Neuronal stem cell (in vitro differentiated cells): ENCODE measurements around the gene BCKDK.

Experiments
- DNase-seq: peaks from one replicate; pipeline ENCODE4 v3.0.0-alpha.2; 2013; ENCODE audit warnings: low spot score
- H2AFZ ChIP-seq: one replicate; pipeline ENCODE4 v1.6.1; 2013; ENCODE audit warnings: mild to moderate bottlenecking, low read length, inconsistent platforms
- H2AK5ac ChIP-seq: 2 replicates; pipeline ENCODE4 v1.6.1; 2013; ENCODE audit warnings: low read depth, mild to moderate bottlenecking, inconsistent platforms, low read length, moderate library complexity, mixed read lengths
- H2BK120ac ChIP-seq: 2 replicates; pipeline ENCODE4 v1.6.1; 2013; ENCODE audit warnings: low read depth, mild to moderate bottlenecking, inconsistent platforms, low read length, moderate library complexity, mixed read lengths
- H2BK12ac ChIP-seq: one replicate; pipeline ENCODE4 v1.6.1; 2013; ENCODE audit warnings: low read length, inconsistent platforms
- H2BK15ac ChIP-seq: 2 replicates; pipeline ENCODE4 v1.6.1; 2013; ENCODE audit warnings: mild to moderate bottlenecking, low read length, inconsistent platforms, mixed read lengths
- H2BK5ac ChIP-seq: one replicate; pipeline ENCODE4 v1.6.1; 2013; ENCODE audit warnings: inconsistent platforms, mild to moderate bottlenecking, low read length, moderate library complexity
- H3K14ac ChIP-seq: one replicate; pipeline ENCODE4 v1.6.1; 2013; ENCODE audit warnings: low read length, inconsistent platforms
- H3K18ac ChIP-seq: 2 replicates; pipeline ENCODE4 v1.6.1; 2013; ENCODE audit warnings: low read length, inconsistent platforms
- H3K23ac ChIP-seq: 2 replicates; pipeline ENCODE4 v1.6.1; 2013; ENCODE audit warnings: low read depth, mild to moderate bottlenecking, mixed read lengths, low read length, inconsistent platforms; ENCODE audit not compliant: poor library complexity
- H3K27ac ChIP-seq: replicated peaks from 3 replicates; pipeline ENCODE4 v1.5.1; 2013; ENCODE audit warnings: low read length, inconsistent platforms
- H3K27me3 ChIP-seq, 3 experiments: 2 replicates each; pipeline ENCODE4 v1.6.1; 2013; ENCODE audit warnings: low read length in 3 of 3, mild to moderate bottlenecking in 2 of 3, inconsistent platforms in 1 of 3, low read depth in 1 of 3, mixed read lengths in 1 of 3, moderate library complexity in 1 of 3; ENCODE audit not compliant: control insufficient read depth in 3 of 3, insufficient read depth in 3 of 3
- H3K36me3 ChIP-seq, 2 donors: replicated peaks in 1 of 2; 2 replicates each; pipeline ENCODE4 v1.6.1; 2013; ENCODE audit warnings: low read length in 2 of 2; ENCODE audit not compliant: control insufficient read depth in 2 of 2, insufficient read depth in 2 of 2
- H3K4ac ChIP-seq: 2 replicates; pipeline ENCODE4 v1.6.1; 2013; ENCODE audit warnings: inconsistent platforms, mild to moderate bottlenecking, low read length, moderate library complexity
- H3K4me1 ChIP-seq, 2 donors: 1 replicate in 1 of 2; 2 replicates in 1 of 2; pipeline ENCODE4 v1.6.1; 2013; ENCODE audit warnings: low read length in 2 of 2, low read depth in 1 of 2; ENCODE audit not compliant: control insufficient read depth in 2 of 2, insufficient read depth in 1 of 2
- H3K4me2 ChIP-seq: one replicate; pipeline ENCODE4 v1.6.1; 2013; ENCODE audit warnings: mild to moderate bottlenecking, low read length, inconsistent platforms; ENCODE audit not compliant: insufficient read depth, poor library complexity, severe bottlenecking
- H3K4me3 ChIP-seq, 2 donors: 2 replicates each; pipeline ENCODE4 v1.5.1; 2013; ENCODE audit warnings: low read length in 2 of 2, mild to moderate bottlenecking in 2 of 2, inconsistent platforms in 1 of 2, moderate library complexity in 1 of 2
- H3K79me1 ChIP-seq: one replicate; pipeline ENCODE4 v1.6.1; 2013; ENCODE audit warnings: low read depth, mild to moderate bottlenecking, inconsistent platforms, low read length, moderate library complexity
- H3K9ac ChIP-seq: one replicate; pipeline ENCODE4 v1.6.1; 2013; ENCODE audit warnings: mild to moderate bottlenecking, low read depth, low read length, inconsistent platforms; ENCODE audit not compliant: poor library complexity
- H3K9me3 ChIP-seq, 2 donors: replicated peaks in 1 of 2; 2 replicates each; pipeline versions ENCODE3 to v1.6.1; 2013; ENCODE audit warnings: low read length in 2 of 2, mild to moderate bottlenecking in 2 of 2, inconsistent platforms in 1 of 2, low read depth in 1 of 2, mixed read lengths in 1 of 2, moderate library complexity in 1 of 2; ENCODE audit not compliant: control insufficient read depth in 2 of 2, insufficient read depth in 1 of 2
- H4K8ac ChIP-seq: one replicate; pipeline ENCODE4 v1.6.1; 2013; ENCODE audit warnings: low read depth, mild to moderate bottlenecking, inconsistent platforms, low read length, moderate library complexity
- H4K91ac ChIP-seq: one replicate; pipeline ENCODE4 v1.6.1; 2013; ENCODE audit warnings: low read length, low read depth, mild to moderate bottlenecking, inconsistent platforms; ENCODE audit not compliant: poor library complexity
- WGBS, 2 donors: extraction: QIAGEN DNeasy Blood & Tissue Kit; methylation state at CpG; one replicate each; pipeline ENCODE4 v1.1.7; 2013; ENCODE audit warnings: missing lambda C conversion rate in 2 of 2, mixed read lengths in 1 of 2; ENCODE audit not compliant: insufficient read length in 2 of 2, insufficient replicate concordance in 1 of 2; ENCODE audit errors: extremely low coverage in 2 of 2; 5-methylcytosine and 5-hydroxymethylcytosine counted together

Gene BCKDK

DNA sequence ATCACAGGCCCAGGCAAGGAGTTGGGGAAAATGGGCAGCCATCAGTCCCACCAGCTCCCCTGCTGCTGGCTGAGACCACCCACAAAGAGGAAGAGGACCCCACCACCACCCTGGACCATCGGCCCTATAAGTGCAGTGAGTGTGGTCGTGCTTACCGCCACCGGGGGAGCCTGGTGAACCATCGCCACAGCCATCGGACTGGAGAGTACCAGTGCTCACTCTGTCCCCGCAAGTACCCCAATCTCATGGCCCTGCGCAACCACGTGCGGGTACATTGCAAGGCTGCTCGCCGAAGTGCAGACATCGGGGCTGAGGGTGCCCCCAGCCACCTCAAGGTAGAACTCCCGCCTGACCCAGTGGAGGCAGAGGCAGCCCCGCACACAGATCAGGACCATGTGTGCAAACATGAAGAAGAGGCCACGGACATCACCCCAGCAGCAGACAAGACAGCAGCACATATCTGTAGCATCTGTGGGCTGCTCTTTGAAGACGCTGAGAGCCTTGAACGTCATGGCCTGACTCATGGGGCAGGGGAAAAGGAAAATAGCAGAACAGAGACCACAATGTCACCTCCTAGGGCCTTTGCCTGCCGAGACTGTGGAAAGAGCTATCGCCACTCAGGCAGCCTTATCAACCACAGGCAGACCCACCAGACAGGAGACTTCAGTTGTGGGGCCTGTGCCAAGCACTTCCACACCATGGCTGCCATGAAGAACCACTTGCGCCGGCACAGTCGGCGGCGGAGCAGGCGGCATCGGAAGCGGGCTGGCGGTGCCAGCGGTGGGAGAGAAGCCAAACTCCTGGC, 30.4 kb upstream of the BCKDK start:
- Histone ChIP-seq H3K4me1 (peaks cover 0 to 3% of the 10 kb centered on the region in 2 donors), H3K27ac (no peak overlapping the region), H3K4me3 (no peak overlapping the region), H3K4ac (no peak overlapping the region), H4K91ac (no peak overlapping the region), H3K14ac (no peak overlapping the region), H2BK5ac (no peak overlapping the region), H3K9me3 (no peaks in the 10 kb centered on the region), H3K36me3 (peaks cover 66 to 72% of the 10 kb centered on the region in 2 donors), H2BK15ac (no peak overlapping the region), H3K4me2 (no peak overlapping the region), H3K18ac (no peak overlapping the region), H3K9ac (no peak overlapping the region), H3K27me3 (no peaks in the 10 kb centered on the region), H3K79me1 (peaks cover 34% of the 10 kb centered on the region), H2BK120ac (no peak overlapping the region), H2BK12ac (no peak overlapping the region), H2AK5ac (no peak overlapping the region), H2AFZ (no peak overlapping the region), H3K23ac (peak overlapping the region; percentile 65), H4K8ac (no peak overlapping the region)
- WGBS, 2 donors = no CpG with 5 or more reads among the region's 30 CpGs
- DNase-seq = no peak

GRCh38 chr16:31078597-31079341, 29.4 kb upstream of the BCKDK start:
- DNase-seq = no peak
- no CpG with 5 or more reads among the region's 15 CpGs for WGBS, 2 donors
- H2BK12ac ChIP-seq = no peak overlapping the region
- H3K4me3 ChIP-seq = no peak overlapping the region
- no peak overlapping the region for H3K27ac ChIP-seq
- H4K8ac ChIP-seq = no peak overlapping the region
- peaks cover 67 to 82% of the 10 kb centered on the region in 2 donors for H3K36me3 ChIP-seq
- H2AFZ ChIP-seq = no peak overlapping the region
- H3K23ac ChIP-seq = no peak overlapping the region
- no peak overlapping the region for H3K18ac ChIP-seq
- no peak overlapping the region for H3K4me2 ChIP-seq
- no peaks in the 10 kb centered on the region for H3K9me3 ChIP-seq
- H2AK5ac ChIP-seq = no peak overlapping the region
- no peak overlapping the region for H3K4ac ChIP-seq
- H3K79me1 ChIP-seq = peaks cover 34% of the 10 kb centered on the region
- no peak overlapping the region for H3K14ac ChIP-seq
- no peaks in the 10 kb centered on the region for H3K27me3 ChIP-seq
- no peak overlapping the region for H2BK15ac ChIP-seq
- H2BK5ac ChIP-seq = no peak overlapping the region
- H3K4me1 ChIP-seq = peaks cover 0 to 3% of the 10 kb centered on the region in 2 donors
- no peak overlapping the region for H3K9ac ChIP-seq
- H2BK120ac ChIP-seq = no peak overlapping the region
- no peak overlapping the region for H4K91ac ChIP-seq

DNA sequence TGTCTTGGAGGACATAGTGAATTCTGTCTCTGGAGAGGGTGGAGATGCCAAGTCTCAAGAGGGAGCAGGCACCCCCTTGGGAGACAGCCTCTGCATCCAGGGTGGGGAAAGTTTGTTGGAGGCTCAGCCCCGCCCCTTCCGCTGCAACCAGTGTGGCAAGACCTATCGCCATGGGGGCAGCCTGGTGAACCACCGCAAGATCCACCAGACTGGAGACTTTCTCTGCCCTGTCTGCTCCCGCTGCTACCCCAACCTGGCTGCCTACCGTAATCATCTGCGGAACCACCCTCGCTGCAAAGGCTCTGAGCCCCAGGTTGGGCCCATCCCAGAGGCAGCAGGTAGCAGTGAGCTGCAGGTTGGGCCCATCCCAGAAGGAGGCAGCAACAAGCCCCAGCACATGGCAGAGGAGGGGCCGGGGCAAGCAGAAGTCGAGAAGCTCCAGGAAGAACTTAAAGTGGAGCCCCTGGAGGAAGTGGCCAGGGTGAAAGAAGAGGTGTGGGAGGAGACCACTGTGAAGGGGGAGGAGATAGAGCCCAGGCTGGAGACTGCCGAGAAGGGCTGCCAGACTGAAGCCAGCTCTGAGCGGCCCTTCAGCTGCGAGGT, 28.7 kb upstream of the BCKDK start:
- no peak overlapping the region for H2BK12ac ChIP-seq

More for the DNA sequence above, 28.7 kb upstream of the BCKDK start:
- Histone ChIP-seq H3K23ac (no peak overlapping the region), H3K79me1 (peaks cover 34% of the 10 kb centered on the region), H3K14ac (no peak overlapping the region), H3K9me3 (no peaks in the 10 kb centered on the region), H3K27me3 (no peaks in the 10 kb centered on the region), H3K4me3 (no peak overlapping the region), H2AK5ac (no peak overlapping the region), H2BK15ac (no peak overlapping the region), H3K4ac (no peak overlapping the region), H3K4me1 (peaks cover 0 to 3% of the 10 kb centered on the region in 2 donors), H4K8ac (no peak overlapping the region), H2BK5ac (no peak overlapping the region), H3K18ac (no peak overlapping the region), H3K4me2 (no peak overlapping the region), H3K27ac (no peak overlapping the region), H3K9ac (no peak overlapping the region), H3K36me3 (peaks cover 67 to 88% of the 10 kb centered on the region in 2 donors), H2AFZ (no peak overlapping the region), H2BK120ac (no peak overlapping the region), H4K91ac (no peak overlapping the region)
- DNase-seq = no peak
- WGBS, 2 donors = no CpG with 5 or more reads among the region's 13 CpGs
